Naive thymus-derived CD8-positive, alpha-beta T cell (primary cell): ENCODE results near the gene HNRNPA2B1. TPM values are rescaled to one million over a fixed set of nuclear protein-coding genes. Genes with fewer than 3 reads are reported as not detected.
"Not testable (repeated sequence)": the region's sequence is repeated elsewhere in the genome, so short reads cannot be mapped to it uniquely, and the experiment has no call there.

Experiments used
- ATAC-seq, 2 donors: fragments of 150-1000 bp; cut with Tn5 transposase in 1 of 2; sonication (Bioruptor Pico), chemical (Tn5 transposase) in 1 of 2; 1 replicate in 1 of 2; 2 replicates in 1 of 2; pipeline ENCODE4 v1.10.0; 2021; ENCODE audit warnings: mild to moderate bottlenecking in 2 of 2, moderate library complexity in 2 of 2
- POLR2A ChIA-PET: fragments of 350-600 bp; sonication (Branson Sonifier 250); formaldehyde crosslinking; loops from one replicate; lab custom pipeline; 2021; ENCODE audit warnings: antibody characterized with exemption; lab: Charles Lee
- DNase-seq, 10 donors: peaks; one replicate each; pipeline versions ENCODE4 v3.0.0 to v3.0.0-alpha.2; 2020 to 2022
- H3K27ac Mint-ChIP-seq, 10 donors: one replicate each; pipeline ENCODE4 v1.8.0; 2020 to 2022; ENCODE audit warnings: mild to moderate bottlenecking in 10 of 10, mixed read lengths in 10 of 10, moderate library complexity in 4 of 10, inconsistent platforms in 1 of 10
- H3K27me3 Mint-ChIP-seq, 5 donors: one replicate each; pipeline ENCODE4 v1.8.0; 2021 to 2022; ENCODE audit warnings: mixed read lengths in 5 of 5
- H3K36me3 Mint-ChIP-seq, 3 donors: one replicate each; pipeline ENCODE4 v1.8.0; 2020 to 2022; ENCODE audit warnings: mixed read lengths in 3 of 3, mild to moderate bottlenecking in 2 of 3, inconsistent platforms in 1 of 3
- H3K4me1 Mint-ChIP-seq, 4 donors: one replicate each; pipeline ENCODE4 v1.8.0; 2021 to 2022; ENCODE audit warnings: mixed read lengths in 4 of 4
- H3K4me3 Mint-ChIP-seq, 10 donors: one replicate each; pipeline ENCODE4 v1.8.0; 2020 to 2022; ENCODE audit warnings: mild to moderate bottlenecking in 10 of 10, mixed read lengths in 10 of 10, moderate library complexity in 6 of 10, inconsistent platforms in 1 of 10
- H3K9me3 Mint-ChIP-seq, 9 donors: one replicate each; pipeline ENCODE4 v1.8.0; 2020 to 2022; ENCODE audit warnings: mixed read lengths in 9 of 9, mild to moderate bottlenecking in 3 of 9, inconsistent platforms in 1 of 9, moderate library complexity in 1 of 9
- polyA plus RNA-seq, 3 donors: library from polyadenylated mRNA; unstranded; fragments of 300-500 nt; fragmentation: Illumina TruSeq; gene quantifications; one replicate each; pipeline ENCODE4 v1.2.3, GENCODE V29; 2021
- total RNA-seq, 8 experiments: library from RNA in 2 of 8; stranded (reverse) in 2 of 8; gene quantifications; one replicate each; pipeline ENCODE4 v1.2.3 and lab custom pipeline; 2021 to 2026

Gene HNRNPA2B1
- total and polyA plus RNA-seq, 5 experiments from 2014 or later = 504 to 789 (median 555) TPM

- Mint-ChIP-seq H3K27me3 (peaks cover 0 to 10% (median 2%) of the 10 kb centered on the region in 5 donors), H3K4me1 (peaks cover 10 to 18% (median 17%) of the 10 kb centered on the region in 4 donors)
- H3K9me3 Mint-ChIP-seq, POLR2A ChIA-PET, ATAC-seq, DNase-seq, H3K36me3 Mint-ChIP-seq, H3K27ac Mint-ChIP-seq, H3K4me3 Mint-ChIP-seq: not testable (repeated sequence)
Observed at GRCh38 chr7:26148307-26148700, 52.2 kb downstream of the HNRNPA2B1 start.

DNA sequence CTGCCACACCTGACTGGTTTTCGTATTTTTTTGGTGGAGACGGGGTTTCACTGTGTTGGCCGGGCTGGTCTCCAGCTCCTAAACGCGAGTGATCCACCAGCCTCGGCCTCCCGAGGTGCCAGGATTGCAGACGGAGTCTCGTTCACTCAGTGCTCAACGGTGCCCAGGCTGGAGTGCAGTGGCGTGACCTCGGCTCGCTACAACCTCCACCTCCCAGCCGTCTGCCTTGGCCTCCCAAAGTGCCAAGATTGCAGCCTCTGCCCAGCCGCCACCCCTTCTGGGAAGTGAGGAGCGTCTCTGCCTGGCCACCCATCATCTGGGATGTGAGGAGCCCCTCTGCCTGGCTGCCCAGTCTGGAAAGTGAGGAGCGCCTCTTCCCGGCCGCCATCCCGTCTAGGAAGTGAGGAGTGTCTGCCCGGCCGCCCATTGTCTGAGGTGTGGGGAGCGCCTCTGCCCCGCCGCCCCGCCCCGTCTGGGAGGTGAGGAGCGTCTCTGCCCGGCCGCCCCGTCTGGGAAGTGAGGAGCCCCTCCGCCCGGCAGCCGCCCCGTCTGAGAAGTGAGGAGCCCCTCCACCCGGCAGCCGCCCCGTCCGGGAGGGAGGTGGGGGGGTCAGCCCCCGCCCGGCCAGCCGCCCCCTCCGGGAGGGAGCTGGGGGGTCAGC lies 52.8 kb downstream of the HNRNPA2B1 start:
- H3K4me3 Mint-ChIP-seq, H3K36me3 Mint-ChIP-seq, H3K9me3 Mint-ChIP-seq, ATAC-seq, DNase-seq, H3K27ac Mint-ChIP-seq: not testable (repeated sequence)
- peaks cover 0 to 11% (median 6%) of the 10 kb centered on the region in 5 donors for H3K27me3 Mint-ChIP-seq
- POLR2A ChIA-PET = interaction anchor here (1.3 kb wide), 1 partner anchor 8 kb away, joined by 3 read pairs; no protein-coding TSS in a partner anchor
- H3K4me1 Mint-ChIP-seq = peaks cover 5 to 14% (median 13%) of the 10 kb centered on the region in 4 donors

DNA sequence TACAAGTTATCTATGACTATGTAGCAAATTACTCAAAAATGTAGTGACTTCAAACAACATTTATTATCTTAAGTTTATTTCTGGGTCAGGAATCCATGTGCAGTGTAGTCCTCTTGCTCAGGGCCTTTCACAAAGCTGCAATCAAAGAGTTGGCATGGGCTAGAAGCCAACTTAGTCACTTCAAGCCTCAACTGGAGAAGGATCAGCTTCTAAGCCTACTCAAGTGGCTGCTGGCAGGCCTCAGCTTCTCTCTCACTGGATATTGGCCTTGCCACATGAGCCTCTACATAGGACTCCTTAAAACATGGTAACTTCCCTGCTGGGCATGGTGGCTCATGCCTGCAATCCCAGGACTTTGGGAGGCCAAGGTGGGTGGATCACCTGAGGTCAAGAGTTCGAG lies 53.5 kb downstream of the HNRNPA2B1 start:
- peaks cover 5 to 14% (median 13%) of the 10 kb centered on the region in 4 donors for H3K4me1 Mint-ChIP-seq
- H3K4me3 Mint-ChIP-seq = no peak overlapping the region
- DNase-seq = no peak
- H3K36me3 Mint-ChIP-seq = no peaks in the 10 kb centered on the region
- H3K9me3 Mint-ChIP-seq = no peaks in the 10 kb centered on the region
- no peak overlapping the region for H3K27ac Mint-ChIP-seq
- POLR2A ChIA-PET = interaction anchor here (1.3 kb wide), 1 partner anchor 9 kb away, joined by 3 read pairs; no protein-coding TSS in a partner anchor
- ATAC-seq = no peak
- H3K27me3 Mint-ChIP-seq = peaks cover 0 to 11% (median 6%) of the 10 kb centered on the region in 5 donors

DNA sequence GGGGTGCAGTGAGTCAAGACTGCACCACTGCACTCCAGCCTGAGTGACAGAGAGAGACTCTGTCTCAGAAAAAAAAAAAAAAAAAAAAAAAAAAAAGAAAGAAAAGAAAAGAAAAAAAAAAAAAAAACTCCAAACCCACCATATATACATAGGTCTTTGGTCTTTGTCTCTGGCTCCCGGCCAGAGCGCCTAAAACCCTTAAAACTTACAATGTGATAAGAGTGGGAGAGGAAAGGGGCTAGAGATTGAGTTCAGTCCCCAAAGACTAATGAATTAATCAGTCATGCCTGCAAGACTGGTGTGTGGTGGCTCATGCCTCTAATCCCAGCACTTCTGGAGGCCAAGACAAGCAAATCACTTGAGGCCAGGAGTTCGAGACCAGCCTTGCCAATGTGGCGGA lies 55.3 kb downstream of the HNRNPA2B1 start:
- H3K9me3 Mint-ChIP-seq = no peaks in the 10 kb centered on the region
- no peak overlapping the region for H3K4me3 Mint-ChIP-seq
- no peak overlapping the region for H3K27ac Mint-ChIP-seq
- ATAC-seq = no peak
- H3K4me1 Mint-ChIP-seq = no peaks in the 10 kb centered on the region
- H3K27me3 Mint-ChIP-seq = peaks cover 0 to 12% (median 6%) of the 10 kb centered on the region in 5 donors
- no peaks in the 10 kb centered on the region for H3K36me3 Mint-ChIP-seq
- no peak for DNase-seq
- POLR2A ChIA-PET = interaction anchor here (0.7 to 1.2 kb wide), 2 partner anchors 55 to 232 kb away, joined by 3 to 6 read pairs; partner anchors contain the start of gene HNRNPA2B1

GRCh38 chr7:26144184-26145080 lies 56.1 kb downstream of the HNRNPA2B1 start:
- Mint-ChIP-seq H3K27ac (no peak overlapping the region), H3K9me3 (no peaks in the 10 kb centered on the region), H3K36me3 (no peaks in the 10 kb centered on the region), H3K27me3 (peaks cover 0 to 12% (median 6%) of the 10 kb centered on the region in 5 donors), H3K4me1 (no peaks in the 10 kb centered on the region), H3K4me3 (no peak overlapping the region)
- DNase-seq = no peak
- no peak for ATAC-seq
- POLR2A ChIA-PET = interaction anchor here (1.2 kb wide), 1 partner anchor 56 kb away, joined by 3 read pairs; the partner anchor contains the start of gene HNRNPA2B1

DNA sequence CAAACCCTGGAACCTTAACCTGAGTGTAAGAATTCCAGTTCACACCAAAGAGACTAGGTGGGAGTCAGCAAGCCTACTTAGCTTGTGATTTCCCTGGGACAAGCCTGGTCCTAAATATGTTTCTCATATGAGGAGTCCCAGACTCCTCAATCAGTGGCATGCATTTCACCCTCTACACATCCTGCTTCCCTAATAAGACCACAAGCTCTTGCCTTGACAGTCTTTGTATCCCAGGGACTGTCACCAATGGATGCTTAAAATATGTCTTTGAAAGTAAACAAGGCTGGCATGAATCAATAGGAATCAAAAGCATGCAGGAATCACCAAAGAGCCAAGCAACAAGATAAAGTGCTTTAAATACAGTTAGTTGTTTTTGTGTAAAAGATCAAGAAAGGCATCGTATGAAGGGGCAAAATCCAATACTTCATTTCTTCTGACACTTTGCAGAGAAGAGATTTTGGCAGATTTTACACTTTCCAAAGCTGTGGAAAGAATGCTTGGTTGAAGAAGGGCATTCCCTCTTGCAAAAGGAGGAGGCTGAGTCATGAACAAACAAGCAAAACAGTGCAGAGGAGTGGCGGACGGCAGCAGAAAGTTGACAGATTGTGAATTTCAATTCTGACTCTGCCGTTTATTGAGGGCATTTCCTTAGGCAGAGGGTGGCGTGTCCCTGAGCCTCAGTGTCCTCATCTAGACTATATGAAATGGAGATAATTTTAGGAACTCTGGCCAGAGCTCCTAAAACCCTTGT lies 57.1 kb downstream of the HNRNPA2B1 start:
- H3K27ac Mint-ChIP-seq = no peak overlapping the region
- H3K36me3 Mint-ChIP-seq = no peaks in the 10 kb centered on the region
- peaks cover 0 to 12% (median 6%) of the 10 kb centered on the region in 5 donors for H3K27me3 Mint-ChIP-seq
- no peaks in the 10 kb centered on the region for H3K9me3 Mint-ChIP-seq
- H3K4me3 Mint-ChIP-seq = no peak overlapping the region
- no peak for ATAC-seq
- DNase-seq = no peak
- POLR2A ChIA-PET = no interaction called here
- H3K4me1 Mint-ChIP-seq = no peaks in the 10 kb centered on the region

- POLR2A ChIA-PET = no interaction called here
- no peak for DNase-seq
- Mint-ChIP-seq H3K27ac (no peak overlapping the region), H3K36me3 (no peaks in the 10 kb centered on the region), H3K4me3 (no peak overlapping the region), H3K27me3 (peaks cover 0 to 12% (median 6%) of the 10 kb centered on the region in 5 donors), H3K4me1 (no peaks in the 10 kb centered on the region), H3K9me3 (no peaks in the 10 kb centered on the region)
- no peak for ATAC-seq
Observed at GRCh38 chr7:26141077-26141476, 59.5 kb downstream of the HNRNPA2B1 start.

- no peak overlapping the region for H3K4me3 Mint-ChIP-seq
- peaks cover 0 to under 1% (median 0%) of the 10 kb centered on the region in 3 donors for H3K36me3 Mint-ChIP-seq
- H3K9me3 Mint-ChIP-seq = peaks cover 0 to 2% (median 0%) of the 10 kb centered on the region in 9 donors
- H3K4me1 Mint-ChIP-seq = no peaks in the 10 kb centered on the region
- H3K27me3 Mint-ChIP-seq = peaks cover 0 to 10% (median 6%) of the 10 kb centered on the region in 5 donors
- no peak overlapping the region for H3K27ac Mint-ChIP-seq
- DNase-seq (no peak), ATAC-seq (no peak)
- POLR2A ChIA-PET = no interaction called here
Observed at GRCh38 chr7:26140380-26140779, 60.2 kb downstream of the HNRNPA2B1 start.

Other genes starting within 250 kb of the HNRNPA2B1 start
- gene NFE2L3, start 48.5 kb downstream of the HNRNPA2B1 start, total RNA-seq = 1 to 10 TPM; 2.1 to 3.6 TPM
- gene NFE2L3, start 48.5 kb downstream of the HNRNPA2B1 start, polyA plus RNA-seq = 1 to 10 TPM; 1.4 to 4.3 (median 2.9) TPM
- gene CBX3, start 999 bp upstream of the HNRNPA2B1 start, total RNA-seq = 100 to 1,000 TPM; 197 to 205 TPM
- 100 to 1,000 TPM; 105 to 114 (median 113) TPM for gene CBX3, start 999 bp upstream of the HNRNPA2B1 start, polyA plus RNA-seq
- 1 to 10 TPM; 6.1 to 6.6 TPM for gene SNX10, start 91.1 kb upstream of the HNRNPA2B1 start, total RNA-seq
- gene SNX10, start 91.1 kb upstream of the HNRNPA2B1 start, polyA plus RNA-seq = 10 to 100 TPM; 10.9 to 14.7 (median 13.5) TPM